GM21717 (cell line): ENCODE data around the gene IFT80.

Source experiments
- ATAC-seq: cut with Tn5 transposase; IDR thresholded peaks from one replicate; pipeline ENCODE4 v1.9.1; 2021; ENCODE audit warnings: mild to moderate bottlenecking, moderate library complexity; ENCODE audit not compliant: unreplicated experiment

Gene IFT80

GRCh38 chr3:160213191-160213590 is 185.8 kb downstream of the IFT80 start:
- no peak for ATAC-seq

- ATAC-seq, result no peak
Observed at GRCh38 chr3:160210799-160211221, 188.2 kb downstream of the IFT80 start.

GRCh38 chr3:160210341-160210740 is 188.7 kb downstream of the IFT80 start:
- no peak for ATAC-seq
